AG04449 (cell line): ENCODE results near the gene LPCAT2.

Source experiments
- CTCF ChIA-PET: fragments of 350-600 bp; formaldehyde crosslinking; extraction: SDS; loops from one replicate; lab custom pipeline; 2021; ENCODE audit warnings: antibody characterized with exemption; lab: Yijun Ruan, JAX
- POLR2A ChIA-PET: fragments of 400-600, 350-600 bp; formaldehyde crosslinking; extraction: SDS; loops from one replicate; lab custom pipeline; 2020; ENCODE audit warnings: antibody characterized with exemption, inconsistent platforms; lab: Yijun Ruan, JAX
- DNase-seq: peaks from one replicate; pipeline ENCODE4 v3.0.0-alpha.2; 2010; ENCODE audit warnings: low read depth, low spot score
- H3K4me3 ChIP-seq: 2 replicates; pipeline ENCODE4 v1.5.1; 2011; ENCODE audit warnings: low read depth, mild to moderate bottlenecking, control low read depth, low read length
- CTCF ChIP-seq: IDR thresholded peaks from one replicate; pipeline ENCODE4 v1.5.1; 2011; ENCODE audit warnings: mild to moderate bottlenecking, moderate library complexity, low read length, control low read depth, inconsistent platforms; ENCODE audit not compliant: insufficient read depth; ENCODE audit errors: missing control alignments

The LPCAT2 gene

GRCh38 chr16:55494994-55495421 lies 13.9 kb upstream of the LPCAT2 start:
- CTCF ChIA-PET: interaction anchor here (0.6 to 2.6 kb wide), 12 partner anchors 8 to 210 kb away, joined by 3 to 12 read pairs (median 3); no protein-coding TSS in a partner anchor
- DNase-seq: peak; percentile 98
- POLR2A ChIA-PET: interaction anchor here (0.6 to 1.2 kb wide), 4 partner anchors 8 to 37 kb away, joined by 3 to 12 read pairs (median 5); partner anchors contain the start of gene MMP2

GRCh38 chr16:55495616-55496289 lies 13.1 kb upstream of the LPCAT2 start:
- H3K4me3 ChIP-seq: no peak overlapping the region
- DNase-seq: peak; percentile 80
- ChIA-PET CTCF (interaction anchor here (0.9 to 2.6 kb wide), 16 partner anchors 8 to 209 kb away, joined by 3 to 12 read pairs (median 4); no protein-coding TSS in a partner anchor), POLR2A (interaction anchor here (0.6 to 1.2 kb wide), 4 partner anchors 9 to 37 kb away, joined by 3 to 12 read pairs (median 5); partner anchors contain the start of gene MMP2)
- no peak for TF ChIP-seq CTCF

More at GRCh38 chr16:55494994-55495421, 13.9 kb upstream of the LPCAT2 start:
- peak; percentile 29 for TF ChIP-seq CTCF
- H3K4me3 ChIP-seq: no peak overlapping the region

GRCh38 chr16:55496509-55497145 lies 12.2 kb upstream of the LPCAT2 start:
- TF ChIP-seq CTCF: no peak
- no peak for DNase-seq
- POLR2A ChIA-PET: interaction anchor here (1.4 to 1.6 kb wide), 2 partner anchors 9 to 18 kb away, joined by 3 to 4 read pairs; partner anchors contain the start of gene MMP2
- CTCF ChIA-PET: interaction anchor here (1.0 to 2.6 kb wide), 6 partner anchors 9 to 205 kb away, joined by 3 to 12 read pairs (median 4); no protein-coding TSS in a partner anchor
- H3K4me3 ChIP-seq: no peak overlapping the region

GRCh38 chr16:55497558-55497957 lies 11.3 kb upstream of the LPCAT2 start:
- TF ChIP-seq CTCF: no peak
- no peak overlapping the region for H3K4me3 ChIP-seq
- DNase-seq: no peak
- ChIA-PET POLR2A (interaction anchor here (1.4 to 1.6 kb wide), 2 partner anchors 10 to 19 kb away, joined by 3 to 4 read pairs; partner anchors contain the start of gene MMP2), CTCF (interaction anchor here (1.5 to 2.0 kb wide), 2 partner anchors 10 to 32 kb away, joined by 4 to 11 read pairs; no protein-coding TSS in a partner anchor)

- TF ChIP-seq CTCF: no peak
- ChIA-PET POLR2A (interaction anchor here (0.9 to 2.9 kb wide), 4 partner anchors 10 to 17 kb away, joined by 4 to 34 read pairs (median 5); no protein-coding TSS in a partner anchor), CTCF (interaction anchor here (2.0 kb wide), 1 partner anchor 32 kb away, joined by 11 read pairs; no protein-coding TSS in a partner anchor)
- no peak for DNase-seq
- H3K4me3 ChIP-seq: no peak overlapping the region
These were observed 10.8 kb upstream of the LPCAT2 start for GRCh38 chr16:55498101-55498500.
